GM18499 (cell line): Measurements from ENCODE around the gene EFNB2.

Experiments
- ATAC-seq: cut with Tn5 transposase; IDR thresholded peaks from one replicate; pipeline ENCODE4 v1.9.1; 2021; ENCODE audit warnings: moderate number of reproducible peaks; ENCODE audit not compliant: insufficient read depth, unreplicated experiment

The EFNB2 gene

DNA sequence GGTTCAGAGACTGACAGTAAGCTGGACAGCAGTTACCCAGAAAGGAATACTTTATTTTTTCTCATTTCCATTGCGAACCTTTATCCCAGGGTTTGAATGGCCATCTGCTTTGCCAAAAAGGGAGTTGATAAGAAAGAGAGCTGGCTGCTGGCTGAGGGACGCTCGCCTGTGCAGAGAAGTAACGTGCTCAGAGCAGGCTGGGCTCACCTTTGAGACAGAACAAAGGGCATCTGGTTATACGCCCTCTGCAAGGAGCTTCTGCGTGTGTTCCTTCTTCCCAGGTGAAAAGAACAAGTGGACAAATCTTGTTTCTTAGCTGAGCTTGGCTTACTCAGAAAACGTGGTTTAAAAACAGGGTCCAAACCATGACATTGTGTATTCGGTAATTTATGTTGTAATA is 47.4 kb downstream of the EFNB2 start:
- ATAC-seq = no peak

DNA sequence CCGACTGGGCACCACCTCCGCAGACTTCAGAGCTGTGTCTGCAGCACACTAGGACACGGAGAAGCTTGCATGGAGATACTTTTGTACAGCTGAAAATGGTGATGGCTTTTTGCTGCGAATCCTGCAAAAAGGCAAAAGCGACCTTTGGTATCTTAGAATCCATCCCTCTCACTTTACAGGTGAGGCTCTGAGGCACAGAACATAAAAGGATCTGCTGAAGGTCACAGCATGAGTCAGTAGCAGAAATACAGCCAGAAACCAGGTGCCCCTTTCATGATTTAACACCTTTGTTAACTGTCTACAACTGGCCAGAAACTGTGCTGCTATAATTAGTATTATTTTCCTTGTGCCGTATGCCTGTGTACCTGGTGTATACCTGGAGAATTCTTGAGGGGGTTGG is 48.3 kb downstream of the EFNB2 start:
- ATAC-seq = no peak

DNA sequence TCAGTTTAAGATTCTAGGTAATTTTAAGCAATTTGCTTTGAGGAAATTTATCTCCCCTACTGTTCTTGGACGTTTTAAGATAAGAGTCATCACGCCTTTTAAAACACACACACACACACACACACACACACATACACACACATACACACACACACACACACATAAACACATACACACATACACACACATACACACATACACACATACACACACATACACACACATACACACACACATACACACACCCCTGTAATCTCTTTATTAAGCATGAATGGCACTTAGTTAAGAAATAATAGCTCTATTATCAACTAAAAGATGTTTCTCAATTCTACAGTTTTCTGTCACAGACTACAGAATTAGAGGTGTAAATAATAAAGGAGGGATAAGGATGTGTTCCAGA is 49.2 kb downstream of the EFNB2 start:
- no peak for ATAC-seq

DNA sequence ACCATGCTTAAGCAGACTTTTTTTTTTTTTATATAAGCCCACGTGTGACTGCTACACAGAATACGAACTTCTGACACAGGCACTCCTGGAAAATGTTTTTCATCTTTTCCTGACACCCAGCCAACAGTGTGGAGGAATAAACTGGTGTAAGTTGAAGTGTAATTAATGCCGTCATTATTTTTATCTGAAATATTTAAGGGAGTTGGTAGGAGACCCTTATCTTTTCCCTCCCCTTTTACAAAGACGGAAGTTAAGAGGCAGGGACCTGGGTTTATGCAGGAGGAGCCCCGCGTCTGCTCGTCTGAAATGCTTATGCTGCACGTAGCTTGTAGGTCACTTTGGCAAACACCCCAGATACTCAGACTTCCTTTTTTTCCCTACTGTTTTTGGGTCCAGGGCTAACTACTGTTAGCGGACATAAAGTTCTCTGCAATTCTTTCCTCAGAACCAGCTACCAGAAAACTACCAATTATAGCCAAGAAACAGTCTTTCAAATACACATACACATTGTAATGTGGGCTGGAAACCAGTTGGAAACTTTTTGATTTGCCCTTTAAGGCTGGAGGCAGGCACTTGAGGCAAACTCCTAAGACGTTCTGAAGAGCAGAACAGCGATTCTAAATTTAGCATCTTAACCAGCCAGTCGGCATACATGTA is 50.8 kb downstream of the EFNB2 start:
- ATAC-seq = no peak

DNA sequence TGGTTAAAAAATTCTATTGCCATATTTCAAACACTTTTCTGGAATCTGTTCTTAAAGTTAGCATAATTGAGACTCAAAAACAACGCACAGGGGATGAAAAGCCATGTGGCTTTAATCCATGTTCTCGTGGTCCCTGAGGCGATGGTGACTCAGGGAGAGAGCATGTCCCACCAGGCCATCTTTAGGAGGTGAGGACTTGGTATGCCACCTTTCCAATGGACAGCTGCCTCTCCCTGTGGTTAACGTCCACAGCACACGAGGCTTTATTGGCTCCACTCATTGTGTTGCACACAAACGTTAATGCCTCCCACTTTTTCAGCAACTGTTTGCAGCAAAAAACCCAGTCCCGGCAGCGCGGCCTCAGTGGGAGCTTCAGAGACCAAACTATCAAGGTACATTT is 51.4 kb downstream of the EFNB2 start:
- ATAC-seq = no peak

DNA sequence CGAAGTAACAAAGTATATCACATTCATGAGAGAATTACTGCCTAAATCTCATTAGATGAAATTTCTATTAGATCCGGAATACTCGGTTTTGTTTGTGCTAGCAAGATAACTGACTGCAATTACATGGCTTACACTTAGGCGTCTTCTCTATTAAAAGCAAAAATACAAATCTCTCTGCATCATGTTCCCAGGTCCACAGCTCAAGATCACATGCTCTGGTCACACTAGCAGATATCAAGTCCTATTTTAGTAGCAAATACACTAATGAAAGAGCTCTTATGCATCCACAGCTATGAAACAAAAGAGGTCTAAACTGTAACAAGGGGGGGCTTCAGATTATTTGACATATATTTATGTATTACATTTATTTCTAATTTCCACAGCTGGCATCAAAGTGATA is 53.5 kb downstream of the EFNB2 start:
- no peak for ATAC-seq

DNA sequence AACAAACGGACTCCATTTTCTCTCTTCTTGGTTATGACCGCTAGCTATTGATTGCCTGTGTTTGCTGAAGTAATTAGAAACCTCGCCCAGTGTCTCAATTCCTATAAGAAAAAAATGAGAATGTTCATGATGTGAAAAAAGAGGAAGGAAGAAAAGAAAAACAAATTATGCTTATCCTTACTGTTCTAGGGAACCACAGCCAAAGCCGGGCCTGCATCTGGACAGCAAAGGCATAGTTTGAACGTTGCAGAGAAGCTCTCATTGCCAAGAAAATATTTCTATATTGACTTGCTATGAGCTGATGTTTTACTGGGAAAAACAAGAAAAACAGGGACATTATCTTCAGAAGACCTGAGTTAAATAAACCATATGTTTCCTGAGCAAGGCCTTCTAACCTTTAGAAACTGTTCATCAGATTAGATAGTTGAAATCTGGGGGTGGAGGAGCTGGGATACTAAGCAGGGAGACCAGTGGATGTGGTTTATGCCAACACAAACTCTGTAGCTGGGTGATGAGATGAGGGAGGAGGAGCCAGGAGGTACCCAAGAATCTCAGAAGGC is 55.0 kb downstream of the EFNB2 start:
- ATAC-seq = no peak

DNA sequence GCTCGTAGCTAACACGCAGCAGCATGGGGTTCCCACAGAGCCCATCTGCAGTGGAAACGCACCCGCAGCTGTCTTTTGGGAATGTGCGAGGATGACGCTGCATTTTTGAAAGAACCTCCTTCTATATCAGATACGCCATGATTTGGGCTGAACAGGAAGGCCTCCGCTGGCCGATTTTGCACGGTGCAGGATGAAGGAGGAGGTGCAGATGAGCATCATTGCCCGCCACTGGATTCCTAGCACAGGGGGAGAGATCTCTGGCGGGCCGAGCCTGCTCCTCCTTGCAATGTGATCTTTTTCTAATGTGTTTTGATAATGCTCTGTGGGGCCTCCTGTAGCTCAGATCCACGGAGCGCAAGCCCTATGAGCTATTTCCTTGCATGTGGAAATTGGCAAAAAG is 55.5 kb downstream of the EFNB2 start:
- ATAC-seq = no peak

DNA sequence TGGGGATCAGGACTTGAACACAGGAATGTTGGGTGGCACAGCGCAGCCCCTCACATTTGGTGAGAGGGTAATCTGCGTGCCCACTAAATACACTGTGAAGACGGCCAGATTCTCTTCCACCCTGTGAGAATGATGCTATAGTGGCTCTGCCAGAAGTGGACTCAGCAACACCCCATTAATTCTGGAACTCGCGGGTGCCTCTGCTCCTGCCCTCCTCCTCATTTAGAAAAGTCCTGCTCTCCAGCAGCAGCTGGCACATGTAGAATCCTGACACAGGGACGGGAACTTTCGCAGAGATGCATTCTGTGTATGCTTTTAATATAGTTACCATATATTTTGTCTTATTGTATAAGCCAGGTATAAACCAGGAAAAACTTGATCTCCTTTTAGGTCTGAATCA is 57.3 kb downstream of the EFNB2 start:
- ATAC-seq = no peak

DNA sequence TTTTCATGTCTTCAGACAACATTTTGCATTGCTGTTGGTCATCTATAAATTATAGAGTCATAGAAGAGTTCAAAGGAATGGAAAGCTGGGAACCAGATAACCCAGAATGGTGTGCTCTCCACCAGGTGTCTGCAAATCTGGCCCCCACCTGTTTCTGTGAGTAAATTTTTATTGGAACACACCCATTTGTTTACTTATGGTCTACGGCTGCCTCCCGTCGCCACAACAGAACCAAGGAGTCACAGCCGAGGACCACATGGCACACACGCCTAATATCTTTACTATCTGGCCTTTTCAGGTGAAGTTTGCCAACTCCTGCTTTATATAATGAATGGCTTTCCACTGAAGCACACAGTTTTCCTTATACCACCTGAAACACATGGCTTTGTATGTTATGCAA is 58.2 kb downstream of the EFNB2 start:
- ATAC-seq = no peak

DNA sequence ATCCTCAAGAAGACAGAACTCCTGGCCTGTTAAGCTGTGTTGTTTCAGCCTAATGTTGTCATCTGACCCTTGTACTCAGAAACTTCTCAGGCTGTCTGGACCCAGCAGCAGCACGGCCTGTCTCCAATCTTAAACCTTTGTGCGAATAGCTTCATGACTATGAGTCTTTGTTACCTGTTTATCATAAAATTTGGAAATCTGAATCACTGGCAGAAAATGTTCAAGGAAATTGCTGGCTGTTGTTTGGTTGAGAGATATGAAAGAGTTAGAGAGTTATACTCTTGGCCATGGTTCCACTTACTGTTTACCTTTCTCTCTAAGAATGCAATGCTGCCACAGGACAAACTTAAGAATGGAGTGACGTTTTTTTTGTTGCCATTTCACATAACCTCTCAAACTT is 59.6 kb downstream of the EFNB2 start:
- ATAC-seq = no peak

DNA sequence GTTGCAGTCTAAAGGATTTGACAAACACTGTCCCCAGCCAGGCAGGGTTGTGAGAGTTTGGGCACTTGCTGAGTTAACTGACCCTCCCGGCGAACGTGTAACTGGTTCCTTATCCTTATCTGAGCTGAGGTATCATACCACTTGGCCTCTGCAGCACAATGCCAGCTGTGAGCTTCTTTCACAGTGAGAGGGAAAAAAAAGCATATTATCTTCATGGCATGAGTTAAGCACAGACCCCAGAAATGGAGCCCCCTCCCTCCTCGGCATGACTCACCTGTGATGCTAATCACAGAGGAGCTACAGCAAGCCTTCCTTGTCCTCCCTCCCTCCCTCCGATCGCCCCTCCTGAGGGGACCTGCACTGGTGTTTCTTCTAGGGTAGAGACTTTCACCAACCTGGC is 60.5 kb downstream of the EFNB2 start:
- no peak for ATAC-seq

DNA sequence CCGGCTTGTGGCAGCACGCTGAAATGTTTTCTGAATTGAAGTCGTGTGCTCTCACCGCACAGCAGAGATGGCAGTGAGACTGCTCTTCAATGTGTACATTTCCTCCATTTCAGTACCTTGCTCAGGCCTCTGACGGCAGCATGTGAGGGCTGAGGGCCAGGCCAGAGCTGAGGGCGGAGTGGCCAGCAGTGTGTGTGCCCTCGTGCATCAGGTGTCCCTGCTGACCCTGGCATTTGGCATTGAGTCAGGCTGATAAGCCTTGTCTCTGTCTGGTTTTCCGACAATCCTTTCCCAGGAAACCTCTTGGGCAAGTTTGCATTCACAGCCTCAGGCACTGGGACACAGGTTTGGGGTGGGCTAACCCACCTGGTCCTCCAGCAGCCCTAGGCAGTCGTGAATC is 62.3 kb downstream of the EFNB2 start:
- no peak for ATAC-seq

DNA sequence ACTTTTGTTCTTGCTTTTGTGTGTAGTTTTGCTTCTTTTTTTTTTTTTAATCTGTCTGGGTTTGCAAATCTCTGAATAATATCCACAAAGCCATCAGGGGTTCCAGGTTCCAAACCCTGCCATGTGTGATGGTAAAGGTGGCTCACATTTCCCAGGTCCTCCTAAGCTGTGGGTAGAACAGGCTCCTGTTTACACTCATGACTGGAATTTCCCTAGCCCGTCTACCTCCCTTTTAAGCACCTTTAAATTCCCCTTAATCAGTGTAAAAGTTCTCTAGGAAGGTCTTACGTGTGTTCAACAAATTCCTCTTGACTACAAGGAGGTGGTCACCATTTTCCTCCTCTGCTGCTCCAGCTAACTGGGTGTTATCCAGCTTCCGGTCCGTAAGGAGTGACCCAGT is 62.8 kb downstream of the EFNB2 start:
- ATAC-seq = no peak

DNA sequence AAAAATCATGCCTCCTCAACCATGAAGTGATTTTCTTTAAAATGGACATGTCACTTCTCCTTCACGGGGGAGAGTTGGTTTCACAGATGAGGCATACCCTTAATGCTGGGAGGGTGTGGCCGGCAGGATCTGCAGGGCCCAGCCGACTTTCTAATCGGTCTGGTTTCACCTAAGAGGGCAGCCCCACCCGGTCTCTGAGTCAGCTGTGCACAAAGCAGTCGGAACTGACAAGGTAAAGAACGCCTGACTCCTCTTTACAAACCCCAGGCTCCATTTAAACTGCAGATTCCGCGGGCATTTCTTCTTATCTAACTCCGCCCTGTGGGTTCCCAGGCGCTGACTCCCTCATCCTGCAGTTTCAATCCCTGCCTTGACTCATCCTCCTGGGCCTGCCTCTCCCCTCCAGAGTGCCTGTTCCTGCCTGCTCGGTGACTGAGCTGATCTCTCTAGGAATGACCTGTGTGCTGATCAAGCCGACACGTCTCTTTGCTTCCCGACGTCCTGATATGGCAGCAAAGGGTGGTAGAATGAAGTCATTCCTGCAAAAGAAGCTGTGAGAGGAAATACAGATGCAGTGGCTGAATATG is 63.4 kb downstream of the EFNB2 start:
- peak; percentile 83 for ATAC-seq

DNA sequence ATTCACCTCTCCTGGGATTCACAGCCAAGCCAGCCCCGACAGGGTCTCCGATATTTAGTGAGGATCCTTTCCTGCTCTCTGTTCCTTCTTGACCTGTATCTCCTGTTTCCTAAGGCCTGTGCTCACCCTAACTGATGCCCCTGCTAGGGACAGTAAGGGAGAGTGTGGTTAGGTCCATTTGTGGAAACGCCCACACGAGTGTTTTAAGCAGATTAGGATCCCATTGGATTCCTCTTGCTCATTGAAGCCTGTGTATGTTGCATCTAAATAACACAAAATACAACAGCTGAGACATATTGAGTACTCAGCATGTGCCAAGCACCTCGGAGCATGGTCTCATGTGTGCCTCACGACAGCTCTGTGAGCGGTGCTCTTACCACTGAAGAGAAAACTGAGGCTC is 64.9 kb downstream of the EFNB2 start:
- ATAC-seq = no peak

DNA sequence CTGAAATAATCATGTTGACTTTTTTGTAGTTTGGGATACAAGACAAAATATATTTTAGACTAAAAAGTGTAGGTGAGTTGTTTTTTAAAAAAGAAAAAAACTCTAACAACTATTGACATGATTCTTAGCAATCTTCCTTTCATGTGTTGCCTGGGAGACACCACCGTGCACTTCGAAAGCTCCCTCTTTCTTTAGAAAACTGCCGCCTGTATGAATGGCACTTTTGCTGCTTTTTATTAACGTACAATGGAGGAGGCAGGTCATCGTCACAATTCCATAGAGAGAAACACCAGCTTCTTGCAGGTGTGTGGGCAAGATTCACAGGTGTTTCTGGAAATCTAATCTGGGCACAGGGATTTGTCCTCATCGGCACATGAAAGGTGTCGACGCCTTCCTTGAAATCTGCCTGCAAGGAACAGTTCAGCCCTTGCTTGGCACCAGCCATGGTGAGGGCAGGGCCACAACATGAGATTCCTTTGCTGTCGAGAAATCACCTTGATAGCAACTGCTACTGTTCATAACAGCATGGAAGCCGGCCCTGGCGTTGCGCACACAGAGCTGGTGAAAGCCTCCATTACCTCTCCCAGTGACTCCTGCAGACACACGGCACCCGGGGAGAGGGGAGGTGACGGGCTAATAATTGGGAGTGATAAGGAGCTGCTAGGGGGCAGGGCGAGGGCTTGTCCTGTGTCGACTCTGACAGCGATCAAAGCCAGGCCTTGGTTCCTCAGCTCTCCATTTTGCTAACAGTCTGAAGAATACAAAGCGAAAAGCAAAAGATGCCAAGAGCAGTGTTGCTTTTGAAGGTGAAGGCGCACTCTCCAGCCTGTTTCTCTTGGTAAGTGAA is 66.5 kb downstream of the EFNB2 start:
- no peak for ATAC-seq

DNA sequence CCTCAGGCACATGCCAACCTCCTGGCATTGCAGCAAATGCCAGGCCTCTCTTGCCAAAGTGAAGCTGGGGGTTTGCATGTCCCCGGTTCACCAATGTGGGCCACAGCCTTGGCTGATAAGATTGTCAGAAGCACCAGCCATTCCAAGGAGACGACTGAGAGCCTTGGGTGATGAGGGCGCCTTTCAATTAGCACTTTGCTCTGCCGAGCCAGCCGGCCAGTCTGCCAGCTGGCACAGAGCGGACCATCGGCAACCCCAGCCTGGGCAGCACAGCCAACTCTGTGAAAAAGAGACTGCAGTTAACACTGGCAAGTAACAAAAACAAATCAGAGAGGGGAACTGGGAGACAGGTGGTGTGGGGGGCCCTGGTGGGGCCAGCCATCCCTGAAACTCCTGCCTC is 67.3 kb downstream of the EFNB2 start:
- no peak for ATAC-seq

DNA sequence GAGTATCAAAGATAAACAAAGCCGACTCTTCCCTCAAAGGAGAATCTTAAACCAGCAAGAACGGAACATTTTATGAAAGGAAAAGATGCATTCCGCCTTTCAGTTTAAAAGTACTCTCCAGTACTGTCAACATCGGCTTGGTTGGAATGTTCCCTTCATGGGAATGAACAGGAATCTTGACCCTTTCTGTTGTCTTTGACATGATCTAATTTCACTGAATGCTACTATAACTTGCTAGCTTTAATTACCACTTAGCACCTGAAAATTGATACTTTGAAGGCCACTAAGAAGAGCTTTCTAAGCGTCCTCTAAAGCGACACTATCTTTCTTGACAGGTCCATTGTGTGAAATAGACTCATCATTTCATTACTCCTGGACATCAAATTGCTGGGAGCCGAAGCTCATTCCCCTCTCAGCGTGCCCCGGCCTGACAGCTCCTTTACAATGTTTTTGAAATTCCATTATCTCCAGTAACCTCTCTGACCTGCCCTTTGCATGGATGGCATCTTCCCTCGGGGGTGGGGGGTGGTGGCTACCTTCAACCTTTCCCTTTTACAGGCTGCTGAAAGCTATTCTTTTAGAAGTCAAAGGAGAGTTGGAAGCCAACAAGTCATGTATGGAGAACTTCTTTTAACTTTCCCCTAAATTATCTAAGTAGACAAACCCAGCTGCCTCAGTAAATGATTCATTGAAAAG is 67.9 kb downstream of the EFNB2 start:
- ATAC-seq = no peak

DNA sequence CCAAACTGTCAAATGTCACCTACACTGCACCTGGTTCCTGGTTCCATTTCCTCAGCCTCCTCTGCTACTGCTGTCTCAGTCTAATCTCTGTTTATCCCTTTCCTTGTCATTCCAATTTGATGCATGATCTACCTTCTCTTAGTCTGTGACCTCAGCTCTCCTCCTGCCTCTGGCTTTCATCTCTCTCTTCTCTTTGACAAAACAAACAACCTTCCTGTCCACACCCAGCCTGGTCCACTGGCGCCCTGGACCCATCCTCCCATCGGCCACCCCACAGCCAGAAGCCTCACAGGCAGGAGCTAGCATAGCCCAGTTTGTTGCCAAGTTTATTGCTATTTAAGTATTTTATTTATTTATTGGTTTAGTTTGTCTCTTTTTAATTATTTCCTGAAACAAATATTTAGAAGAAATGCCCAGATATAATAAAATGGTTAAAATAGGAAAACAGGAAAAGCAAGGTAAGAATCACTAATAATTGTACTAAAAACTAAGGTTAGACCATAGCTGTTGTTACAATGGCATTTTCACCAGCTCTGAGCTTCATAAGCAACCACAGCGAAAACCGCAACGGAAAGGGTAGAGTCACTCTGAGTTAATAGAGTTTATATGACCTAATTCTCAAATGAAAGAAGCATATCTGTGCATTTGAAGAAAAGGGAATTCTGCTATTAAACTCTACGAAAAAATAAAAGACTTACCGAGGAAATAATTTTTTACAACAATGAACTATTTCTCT is 68.6 kb downstream of the EFNB2 start:
- ATAC-seq = no peak
